ENCODE results near the gene ZNF236.
"Not testable (repeated sequence)": the region's sequence is repeated elsewhere in the genome, so short reads cannot be mapped to it uniquely, and the experiment has no call there.

ZNF236 gene

DNA sequence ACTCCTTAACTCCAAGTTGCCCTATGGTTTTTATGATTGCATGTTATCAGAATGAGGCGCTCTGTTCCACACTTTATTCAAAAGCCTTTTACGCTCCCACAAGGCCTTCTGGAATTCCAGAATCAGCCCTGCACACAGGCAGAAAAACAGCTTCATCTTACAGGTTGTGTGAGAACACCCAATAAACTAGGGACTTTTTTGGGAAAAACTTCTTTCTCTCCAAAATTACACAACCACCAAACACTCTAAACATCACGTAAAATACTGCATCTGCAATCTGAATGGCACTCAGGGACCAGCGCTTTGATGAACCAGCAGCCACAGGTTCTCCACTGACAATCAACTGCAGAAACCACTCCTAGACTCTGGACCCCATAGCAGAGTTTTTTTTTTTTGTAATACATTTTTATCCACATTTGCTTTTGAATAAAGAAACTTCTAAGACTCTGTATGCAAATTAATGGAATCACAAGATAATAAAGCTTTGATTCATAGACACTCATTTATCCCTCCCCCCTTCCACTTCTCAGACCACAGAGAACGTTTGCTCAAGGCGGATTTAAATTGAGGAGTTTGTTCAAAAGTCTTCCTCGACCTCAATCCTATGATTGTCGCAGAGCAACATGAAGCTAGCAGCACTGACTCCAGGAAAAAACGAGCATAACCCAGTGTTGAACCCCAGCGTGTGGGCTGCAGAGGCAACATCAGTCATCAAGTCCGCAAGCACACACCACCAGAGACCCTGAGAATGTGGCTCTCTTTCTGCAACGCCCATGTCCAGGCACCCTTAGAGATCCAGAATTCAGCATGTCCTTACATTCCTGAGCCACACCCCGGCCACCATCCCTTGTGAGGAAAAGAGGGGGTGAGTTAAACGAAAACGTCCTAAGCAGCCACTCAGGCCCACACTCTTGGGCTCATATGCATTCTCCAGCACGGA lies 193.7 kb downstream of the ZNF236 start:
- H3K27ac ChIP-seq = no peak overlapping the region
- H3K4me3 ChIP-seq (ENCODE audit: low read depth, low read length) = peak overlapping the region; percentile 24
- TF ChIP-seq CTCF (IDR thresholded peaks at IDR 0.05; ENCODE audit: low read depth, low read length, missing control alignments) = no peak
- H3K27me3 ChIP-seq (replicated peaks) = no peaks in the 10 kb centered on the region
- peaks cover 2% of the 10 kb centered on the region for H3K36me3 ChIP-seq (replicated peaks)
- DNase-seq = no peak
- in situ Hi-C loops (cut with HindIII; ENCODE audit: low pct_ligation_motif_present, low sequenced_read_pairs) = no loop called here

DNA sequence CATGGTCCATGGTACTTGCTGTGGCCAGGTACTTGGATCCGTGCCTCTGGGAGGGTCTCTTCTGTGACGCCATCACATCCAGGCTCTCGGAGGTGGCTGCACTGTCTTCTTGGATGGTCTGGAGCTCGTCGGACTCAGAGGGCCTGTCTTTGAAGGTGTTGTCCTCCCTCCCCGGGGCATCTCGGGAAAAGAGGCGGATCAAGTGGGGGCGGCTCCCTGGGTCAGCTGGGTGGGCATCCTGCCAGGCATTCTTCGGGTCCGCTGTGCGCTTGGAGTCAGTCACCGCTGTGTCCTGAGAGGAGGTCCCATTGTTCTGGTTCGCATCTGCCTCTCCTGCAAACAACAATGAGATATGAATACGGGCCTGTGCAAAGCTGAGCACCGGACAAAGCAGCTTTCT lies 194.6 kb downstream of the ZNF236 start:
- peaks cover 2% of the 10 kb centered on the region for H3K36me3 ChIP-seq (replicated peaks)
- in situ Hi-C loops (cut with HindIII; ENCODE audit: low pct_ligation_motif_present, low sequenced_read_pairs) = no loop called here

GRCh38 chr18:77017355-77017754 lies 195.0 kb downstream of the ZNF236 start:
- Histone ChIP-seq H3K27me3 (replicated peaks) (no peaks in the 10 kb centered on the region), H3K27ac (no peak overlapping the region), H3K36me3 (replicated peaks) (peaks cover 2% of the 10 kb centered on the region), H3K4me3 (ENCODE audit: low read depth, low read length) (no peak overlapping the region)
- DNase-seq = no peak
- in situ Hi-C loops (cut with HindIII; ENCODE audit: low pct_ligation_motif_present, low sequenced_read_pairs) = no loop called here
- TF ChIP-seq CTCF (IDR thresholded peaks at IDR 0.05; ENCODE audit: low read depth, low read length, missing control alignments) = no peak

More for the DNA sequence above, 194.6 kb downstream of the ZNF236 start:
- Histone ChIP-seq H3K4me3 (ENCODE audit: low read depth, low read length) (peak overlapping the region; percentile 24), H3K27ac (no peak overlapping the region), H3K27me3 (replicated peaks) (no peaks in the 10 kb centered on the region)
- no peak for DNase-seq
- no peak for TF ChIP-seq CTCF (IDR thresholded peaks at IDR 0.05; ENCODE audit: low read depth, low read length, missing control alignments)

DNA sequence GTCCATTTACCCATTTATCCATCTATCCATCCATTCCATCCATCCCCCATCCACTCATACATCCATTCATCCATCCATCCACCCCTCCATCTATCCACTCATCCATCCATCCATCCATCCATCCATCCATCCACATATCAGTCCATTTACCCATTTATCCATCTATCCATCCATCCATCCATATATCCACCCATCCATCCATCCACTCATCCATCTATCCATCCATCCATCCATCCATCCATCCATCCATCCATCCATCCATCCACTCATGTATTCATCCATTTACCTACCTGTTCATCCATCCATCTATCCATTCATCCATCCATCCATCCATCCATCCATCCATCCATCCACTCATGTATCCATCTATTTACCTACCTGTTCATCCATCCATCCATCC lies 196.3 kb downstream of the ZNF236 start:
- H3K4me3 ChIP-seq (ENCODE audit: low read depth, low read length); H3K27ac ChIP-seq; H3K36me3 ChIP-seq (replicated peaks); H3K27me3 ChIP-seq (replicated peaks); DNase-seq; in situ Hi-C loops (cut with HindIII; ENCODE audit: low pct_ligation_motif_present, low sequenced_read_pairs): not testable (repeated sequence)

DNA sequence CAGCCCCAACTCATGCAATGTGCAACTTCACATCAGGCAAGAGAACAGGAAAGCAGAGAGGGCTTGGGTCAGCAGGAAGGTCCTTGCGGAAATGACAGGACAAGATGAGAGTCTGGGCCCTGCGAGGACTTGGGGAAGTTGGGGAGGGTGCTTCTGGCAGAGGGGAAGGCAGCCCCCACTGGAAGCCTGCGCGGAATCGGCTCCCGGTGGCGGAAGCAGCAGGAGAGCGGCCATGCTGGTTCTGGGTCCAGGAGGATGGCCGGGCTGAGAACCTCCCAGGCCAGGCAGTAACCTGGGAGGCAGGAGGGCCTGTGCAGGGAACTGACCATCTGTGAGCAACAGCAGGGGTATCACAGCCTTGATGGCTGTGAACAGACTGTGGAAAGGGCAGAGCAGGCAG lies 197.3 kb downstream of the ZNF236 start:
- in situ Hi-C loops (cut with HindIII; ENCODE audit: low pct_ligation_motif_present, low sequenced_read_pairs) = no loop called here
- TF ChIP-seq CTCF (IDR thresholded peaks at IDR 0.05; ENCODE audit: low read depth, low read length, missing control alignments) = no peak
- DNase-seq = no peak
- H3K4me3 ChIP-seq (ENCODE audit: low read depth, low read length) = no peak overlapping the region
- peaks cover 2% of the 10 kb centered on the region for H3K36me3 ChIP-seq (replicated peaks)
- no peaks in the 10 kb centered on the region for H3K27me3 ChIP-seq (replicated peaks)
- H3K27ac ChIP-seq = no peak overlapping the region
